ENCODE measurements around the gene GRIK5.

- TF ChIP-seq EZH2phosphoT487 (IDR thresholded peaks at IDR 0.05; ENCODE audit: low read depth, severe bottlenecking, unreplicated experiment) (no peak), EZH2 (IDR thresholded peaks at IDR 0.05; ENCODE audit: borderline replicate concordance) (no peak)
- TF ChIP-seq, protein P1, sequence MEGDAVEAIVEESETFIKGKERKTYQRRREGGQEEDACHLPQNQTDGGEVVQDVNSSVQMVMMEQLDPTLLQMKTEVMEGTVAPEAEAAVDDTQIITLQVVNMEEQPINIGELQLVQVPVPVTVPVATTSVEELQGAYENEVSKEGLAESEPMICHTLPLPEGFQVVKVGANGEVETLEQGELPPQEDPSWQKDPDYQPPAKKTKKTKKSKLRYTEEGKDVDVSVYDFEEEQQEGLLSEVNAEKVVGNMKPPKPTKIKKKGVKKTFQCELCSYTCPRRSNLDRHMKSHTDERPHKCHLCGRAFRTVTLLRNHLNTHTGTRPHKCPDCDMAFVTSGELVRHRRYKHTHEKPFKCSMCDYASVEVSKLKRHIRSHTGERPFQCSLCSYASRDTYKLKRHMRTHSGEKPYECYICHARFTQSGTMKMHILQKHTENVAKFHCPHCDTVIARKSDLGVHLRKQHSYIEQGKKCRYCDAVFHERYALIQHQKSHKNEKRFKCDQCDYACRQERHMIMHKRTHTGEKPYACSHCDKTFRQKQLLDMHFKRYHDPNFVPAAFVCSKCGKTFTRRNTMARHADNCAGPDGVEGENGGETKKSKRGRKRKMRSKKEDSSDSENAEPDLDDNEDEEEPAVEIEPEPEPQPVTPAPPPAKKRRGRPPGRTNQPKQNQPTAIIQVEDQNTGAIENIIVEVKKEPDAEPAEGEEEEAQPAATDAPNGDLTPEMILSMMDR (IDR thresholded peaks at IDR 0.05; ENCODE audit: poor library complexity): no peak
These were observed at the start of gene GRIK5 for GRCh38 chr19:42069619-42070351.
